Measurements from ENCODE around the gene PHEX.
"Not testable (repeated sequence)": the region's sequence is repeated elsewhere in the genome, so short reads cannot be mapped to it uniquely, and the experiment has no call there.

The PHEX gene

DNA sequence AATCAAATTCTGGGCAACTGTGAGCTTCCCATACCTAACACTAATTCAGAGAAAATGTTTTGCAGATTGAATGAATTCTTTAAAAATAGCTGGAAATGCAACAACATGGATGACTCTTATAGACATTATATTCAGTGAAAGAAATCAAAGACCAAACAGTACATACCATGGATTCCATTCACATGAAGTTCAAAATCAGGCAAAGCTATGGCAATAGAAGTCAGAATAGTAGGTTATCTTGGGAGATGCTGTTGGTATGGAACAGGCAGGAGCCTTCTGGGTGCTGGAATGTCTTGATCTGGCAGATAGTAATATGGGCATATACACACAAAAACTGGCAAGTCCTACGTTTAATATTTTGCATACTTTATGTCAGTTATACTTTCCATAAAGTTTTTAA is 215.0 kb downstream of the PHEX start:
- no peak for DNase-seq (ENCODE audit: low spot score)

DNA sequence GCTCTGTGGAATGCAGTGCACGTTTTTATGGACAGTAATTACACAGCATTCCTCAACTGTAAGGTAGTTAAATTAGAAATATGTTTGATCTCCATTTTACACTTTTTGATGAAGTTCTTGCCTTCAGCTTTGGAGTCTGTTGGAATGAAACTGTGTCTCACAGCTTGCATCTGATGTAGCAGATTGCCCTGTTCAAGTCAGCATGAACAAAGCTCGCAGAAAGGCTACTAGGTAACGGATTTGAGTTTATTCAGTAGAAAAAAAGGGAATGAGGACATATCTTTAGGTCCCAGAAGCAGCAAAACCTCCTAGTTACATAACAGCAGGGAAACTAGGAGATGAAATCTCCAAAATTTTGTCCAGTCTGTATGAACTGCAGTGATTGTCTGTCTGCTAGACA is 216.3 kb downstream of the PHEX start:
- DNase-seq (ENCODE audit: low spot score), result no peak

DNA sequence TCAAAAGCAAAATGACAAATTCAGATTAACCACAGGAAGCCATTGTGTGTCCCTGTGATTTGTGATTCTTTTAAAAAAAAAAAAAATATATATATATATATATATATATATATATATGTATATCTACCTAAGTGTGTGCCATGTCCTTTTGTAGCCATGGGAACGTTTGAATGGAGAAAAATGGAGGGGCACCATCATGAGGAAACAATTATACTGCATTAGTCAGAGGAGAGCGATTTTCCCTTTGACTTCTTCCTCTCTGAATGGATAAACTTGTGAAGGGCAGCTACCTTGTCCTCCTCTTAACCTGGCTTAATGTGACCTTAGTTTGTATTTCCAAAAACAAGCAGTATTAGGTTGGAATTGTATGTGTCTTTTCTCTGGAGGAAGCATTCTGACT is 217.2 kb downstream of the PHEX start:
- DNase-seq (ENCODE audit: low spot score), result no peak

DNA sequence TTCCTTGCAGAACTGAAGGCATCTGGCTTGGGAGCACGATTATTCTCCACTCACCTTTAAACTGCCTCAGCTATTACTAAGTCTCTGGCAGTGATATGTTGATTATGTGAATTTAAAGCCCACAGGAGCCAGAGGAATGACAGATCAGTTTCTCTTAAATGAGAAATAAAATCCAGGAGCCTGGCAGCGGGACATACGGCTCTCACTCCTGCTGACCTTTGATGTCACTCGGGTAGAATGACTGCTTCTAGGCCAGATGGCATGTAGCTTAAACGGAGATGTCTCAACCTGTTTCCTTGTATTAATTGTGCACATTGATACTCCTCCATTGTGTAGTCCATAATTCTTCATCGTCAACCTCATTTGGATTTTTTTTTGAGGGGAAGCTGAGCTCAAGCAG is 236.6 kb downstream of the PHEX start:
- DNase-seq (ENCODE audit: low spot score), result no peak

DNA sequence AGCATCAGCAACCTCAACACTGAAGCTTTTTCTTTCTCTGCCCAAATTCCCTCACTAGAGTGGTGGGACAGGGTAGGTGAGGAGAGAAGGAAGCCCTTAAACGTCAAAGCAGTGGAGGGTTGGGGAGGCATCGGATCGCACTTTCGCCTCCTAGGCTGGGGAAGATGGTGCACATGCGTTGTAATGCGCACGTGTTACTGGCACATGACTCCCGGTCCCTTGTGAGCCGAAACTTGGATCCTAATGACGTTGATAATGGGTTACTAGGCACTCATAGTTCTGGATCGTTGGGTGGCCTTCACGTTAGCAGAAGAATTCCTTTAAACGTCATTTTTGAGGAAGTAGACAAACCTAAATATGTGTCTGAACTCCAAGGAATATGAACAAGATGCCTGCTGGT is 240.5 kb downstream of the PHEX start, which contains the start of gene CBLL2:
CBLL2 (plus strand) TSS at position 301 of the 400 bp plus-strand sequence; CDS start at position 380, 79 bp downstream.
- no peak for DNase-seq (ENCODE audit: low spot score)

DNA sequence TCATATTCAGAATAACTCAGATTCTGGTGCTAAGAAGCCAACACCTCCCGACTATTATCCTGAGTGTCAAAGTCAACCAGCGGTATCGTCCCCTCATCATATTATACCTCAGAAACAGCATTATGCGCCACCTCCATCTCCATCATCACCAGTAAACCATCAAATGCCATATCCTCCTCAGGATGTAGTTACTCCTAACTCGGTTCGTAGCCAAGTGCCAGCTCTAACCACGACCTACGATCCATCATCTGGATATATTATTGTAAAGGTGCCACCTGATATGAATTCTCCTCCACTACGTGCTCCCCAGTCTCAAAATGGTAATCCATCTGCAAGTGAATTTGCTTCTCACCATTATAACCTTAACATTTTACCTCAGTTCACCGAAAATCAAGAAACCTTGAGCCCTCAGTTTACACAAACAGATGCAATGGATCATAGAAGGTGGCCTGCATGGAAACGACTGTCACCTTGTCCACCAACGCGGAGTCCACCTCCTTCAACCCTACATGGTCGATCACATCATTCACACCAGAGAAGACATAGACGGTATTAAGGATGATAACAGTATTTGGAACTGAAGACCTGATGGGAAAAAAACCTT is 241.7 kb downstream of the PHEX start:
- DNase-seq (ENCODE audit: low spot score), result no peak

DNA sequence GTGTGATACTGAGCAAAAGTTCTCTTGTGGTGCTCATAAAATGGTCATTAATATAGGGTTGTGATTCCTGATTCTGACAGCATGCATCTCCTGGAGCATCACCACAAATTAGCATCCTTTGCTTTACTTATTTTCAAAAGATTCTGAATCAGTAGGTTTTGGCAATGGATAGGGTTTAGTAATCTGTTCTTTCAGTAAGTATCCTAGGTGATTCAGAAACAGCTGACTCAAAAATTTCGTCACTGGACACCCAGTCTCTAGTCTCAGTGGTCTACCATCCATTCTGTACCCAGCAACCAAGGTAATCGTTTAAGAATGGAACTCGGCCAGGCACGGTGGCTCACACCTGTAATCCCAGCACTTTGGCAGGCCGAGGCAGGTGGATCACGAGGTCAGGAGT is 244.7 kb downstream of the PHEX start:
- DNase-seq (ENCODE audit: low spot score), result no peak

DNA sequence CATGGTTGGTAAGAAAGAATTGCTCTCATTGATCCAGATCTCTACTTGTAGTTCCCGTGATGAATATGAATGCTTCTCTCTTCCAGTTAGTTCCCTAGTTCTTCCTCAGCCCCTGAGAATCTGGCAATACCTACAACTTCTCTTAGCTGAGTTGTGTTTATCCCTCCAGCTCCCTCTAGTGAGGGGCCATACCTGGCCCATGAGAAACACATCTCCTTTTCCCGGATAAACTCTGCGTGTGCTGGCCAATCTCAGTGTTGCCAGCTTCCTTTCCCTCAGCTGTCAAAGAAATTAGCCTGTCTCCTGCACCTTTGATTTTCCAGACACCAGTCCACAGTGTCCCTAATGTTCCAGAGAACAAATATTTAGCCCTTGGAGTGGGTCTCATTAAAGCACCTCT is 246.2 kb downstream of the PHEX start:
- peak; percentile 18 for DNase-seq (ENCODE audit: low spot score)

DNA sequence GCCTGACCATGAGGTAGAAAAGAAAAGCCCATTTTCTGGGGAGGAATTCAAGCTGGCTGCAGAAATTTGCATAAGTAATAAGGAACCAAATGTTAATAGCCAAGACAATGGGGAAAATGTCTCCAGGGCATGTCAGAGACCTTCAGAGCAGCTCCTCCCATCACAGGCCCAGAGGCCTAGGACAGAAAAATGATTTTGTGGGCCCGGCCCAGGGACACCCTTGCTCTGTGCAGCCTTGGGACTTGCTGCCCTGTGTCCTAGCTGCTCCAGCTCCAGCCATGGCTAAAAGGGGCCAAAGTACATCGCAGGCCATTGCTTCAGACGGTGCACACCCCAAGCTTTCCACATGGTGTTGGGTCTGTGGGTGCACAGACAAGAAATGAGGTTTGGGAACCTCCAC is 257.1 kb downstream of the PHEX start:
- DNase-seq (ENCODE audit: low spot score), result not testable (repeated sequence)

DNA sequence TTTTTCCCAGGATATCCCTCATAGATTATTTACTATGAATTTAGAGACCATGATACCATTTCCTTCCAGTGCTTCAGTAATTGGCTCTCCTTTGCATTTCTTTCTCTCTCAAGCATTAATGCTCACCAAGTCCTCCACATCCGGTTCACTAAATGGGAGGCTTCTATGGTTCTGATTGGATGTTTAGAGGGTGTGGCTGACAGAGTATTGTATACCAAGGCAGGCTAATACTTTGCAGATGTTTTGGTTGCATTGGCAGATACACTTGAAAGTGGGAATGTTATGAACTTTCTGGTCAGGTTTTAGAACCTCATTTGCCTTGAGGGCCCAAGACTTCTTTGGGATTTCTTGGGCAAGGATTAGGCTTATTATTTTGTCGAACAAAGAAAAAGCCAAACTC is 264.7 kb downstream of the PHEX start:
- no peak for DNase-seq (ENCODE audit: low spot score)

DNA sequence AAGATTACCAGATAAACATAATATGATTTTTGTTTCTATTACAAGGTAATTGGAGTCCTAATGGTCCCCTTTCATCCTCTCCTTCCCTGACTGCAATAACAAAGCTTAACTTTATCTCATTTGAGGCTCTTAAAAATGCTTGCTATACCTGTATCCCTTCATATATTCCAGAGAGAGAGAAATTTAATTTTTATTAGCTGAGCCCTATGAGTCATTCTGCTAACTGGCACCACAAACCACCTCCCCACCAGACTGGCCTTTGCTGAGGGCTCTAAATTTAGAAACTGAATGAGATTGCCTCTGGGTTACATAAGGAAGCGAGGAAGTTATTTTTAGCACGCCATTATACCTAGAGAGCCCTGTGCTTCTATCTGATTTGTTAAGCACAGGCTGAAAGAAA is 268.0 kb downstream of the PHEX start:
- no peak for DNase-seq (ENCODE audit: low spot score)
